Smooth muscle cell (in vitro differentiated cells): ENCODE results near the gene MXI1. TPM values are rescaled to one million over a fixed set of nuclear protein-coding genes. Genes with fewer than 3 reads are reported as not detected.

Experiments used
- DNase-seq: peaks from one replicate; lab custom pipeline; 2025; ENCODE audit not compliant: unreplicated experiment; lab: John Stamatoyannopoulos, UW
- H2AFZ ChIP-seq: fragments of 200-600 bp; sonication (generic); 2 replicates; pipeline ENCODE4 v1.6.0; 2016; ENCODE audit warnings: antibody characterized with exemption, low read depth, mild to moderate bottlenecking
- H3F3A ChIP-seq: fragments of 200-600 bp; sonication (generic); 2 replicates; pipeline ENCODE4 v1.6.0; 2017; ENCODE audit warnings: antibody characterized with exemption, low read depth
- H3K27ac ChIP-seq: fragments of 200-600 bp; sonication (generic); 2 replicates; pipeline ENCODE4 v1.5.1; 2016; ENCODE audit warnings: low read depth, mild to moderate bottlenecking
- H3K27me3 ChIP-seq: fragments of 200-600 bp; sonication (generic); 2 replicates; pipeline ENCODE4 v1.6.1; 2016; ENCODE audit warnings: low read depth, mild to moderate bottlenecking
- H3K36me3 ChIP-seq: fragments of 200-600 bp; sonication (generic); 2 replicates; pipeline ENCODE4 v1.5.1; 2016; ENCODE audit warnings: low read depth
- H3K4me1 ChIP-seq: fragments of 200-600 bp; sonication (generic); 2 replicates; pipeline ENCODE4 v1.5.1; 2016; ENCODE audit warnings: low read depth
- H3K4me2 ChIP-seq: fragments of 200-600 bp; sonication (generic); 2 replicates; pipeline ENCODE4 v1.6.0; 2016; ENCODE audit warnings: mild to moderate bottlenecking
- H3K4me3 ChIP-seq: fragments of 200-600 bp; sonication (generic); 2 replicates; pipeline ENCODE4 v1.5.1; 2016; ENCODE audit warnings: mild to moderate bottlenecking
- H3K79me2 ChIP-seq: fragments of 200-600 bp; sonication (generic); 2 replicates; pipeline ENCODE4 v1.6.0; 2016; ENCODE audit warnings: low read depth, mild to moderate bottlenecking
- H3K9ac ChIP-seq: fragments of 200-600 bp; sonication (generic); 2 replicates; pipeline ENCODE4 v1.6.0; 2016; ENCODE audit warnings: low read depth
- H3K9me3 ChIP-seq: fragments of 200-600 bp; sonication (generic); replicated peaks from 2 replicates; pipeline ENCODE4 v1.5.1; 2016; ENCODE audit warnings: low read depth
- H4K20me1 ChIP-seq: fragments of 200-600 bp; sonication (generic); 2 replicates; pipeline ENCODE4 v1.6.0; 2016; ENCODE audit warnings: low read depth
- CTCF ChIP-seq: fragments of 200-600 bp; sonication (generic); IDR thresholded peaks from 2 replicates; pipeline ENCODE4 v1.5.1; 2017; ENCODE audit warnings: borderline replicate concordance, mild to moderate bottlenecking, antibody characterized with exemption; ENCODE audit not compliant: insufficient read depth, poor library complexity, severe bottlenecking
- WGBS: methylation state at CpG from one replicate; pipeline ENCODE4 v1.1.7; 2016; ENCODE audit warnings: low lambda C conversion rate; 5-methylcytosine and 5-hydroxymethylcytosine counted together
- polyA plus RNA-seq: library from polyadenylated mRNA; unstranded; fragments of >200 nt; fragmentation: Nextera tagmentation; extraction: Ambion mirVana; gene quantifications from 2 replicates; pipeline ENCODE4 v1.2.1, GENCODE V29; 2016
- total RNA-seq: library from RNA; depleted of rRNA; stranded (reverse); fragments of >200 nt; gene quantifications from 2 replicates; pipeline ENCODE4 v1.2.3, GENCODE V29; 2014

Gene MXI1
- total and polyA plus RNA-seq, 2 experiments from 2014 or later: 35.9 to 52.3 TPM

DNA sequence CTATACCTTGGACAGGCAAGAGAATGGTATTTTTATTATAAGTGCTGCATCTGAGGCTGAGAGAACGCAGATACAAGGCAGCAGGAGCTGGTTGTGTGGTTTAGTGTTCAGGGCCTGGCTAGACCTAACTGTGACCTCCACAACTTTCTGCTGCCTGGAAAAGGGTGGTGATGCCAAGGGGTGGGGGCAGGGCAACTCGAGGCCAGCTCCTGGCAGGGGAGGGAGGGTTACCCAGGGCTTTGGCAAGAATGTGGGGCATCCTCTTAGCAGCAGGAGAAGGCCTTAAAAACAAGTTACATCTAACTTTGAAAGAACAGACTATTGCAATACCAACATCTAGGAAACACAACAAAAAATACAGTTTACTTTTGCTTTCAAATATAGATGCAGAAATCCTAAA is 13.0 kb downstream of the MXI1 start:
- no peak for DNase-seq
- H3K4me2 ChIP-seq: no peak overlapping the region
- H4K20me1 ChIP-seq: peaks cover 87% of the 10 kb centered on the region
- no peak for TF ChIP-seq CTCF
- no peaks in the 10 kb centered on the region for H3K4me1 ChIP-seq
- WGBS: 84% methylated on average over 2 of the region's 2 CpGs
- H3K27me3 ChIP-seq: no peaks in the 10 kb centered on the region
- H3K4me3 ChIP-seq: no peak overlapping the region
- H3K9ac ChIP-seq: no peak overlapping the region
- H3F3A ChIP-seq: peaks cover 12% of the 10 kb centered on the region
- peaks cover 36% of the 10 kb centered on the region for H3K79me2 ChIP-seq
- H3K36me3 ChIP-seq: no peaks in the 10 kb centered on the region
- H3K9me3 ChIP-seq: no peaks in the 10 kb centered on the region
- H3K27ac ChIP-seq: no peak overlapping the region
- no peak overlapping the region for H2AFZ ChIP-seq

DNA sequence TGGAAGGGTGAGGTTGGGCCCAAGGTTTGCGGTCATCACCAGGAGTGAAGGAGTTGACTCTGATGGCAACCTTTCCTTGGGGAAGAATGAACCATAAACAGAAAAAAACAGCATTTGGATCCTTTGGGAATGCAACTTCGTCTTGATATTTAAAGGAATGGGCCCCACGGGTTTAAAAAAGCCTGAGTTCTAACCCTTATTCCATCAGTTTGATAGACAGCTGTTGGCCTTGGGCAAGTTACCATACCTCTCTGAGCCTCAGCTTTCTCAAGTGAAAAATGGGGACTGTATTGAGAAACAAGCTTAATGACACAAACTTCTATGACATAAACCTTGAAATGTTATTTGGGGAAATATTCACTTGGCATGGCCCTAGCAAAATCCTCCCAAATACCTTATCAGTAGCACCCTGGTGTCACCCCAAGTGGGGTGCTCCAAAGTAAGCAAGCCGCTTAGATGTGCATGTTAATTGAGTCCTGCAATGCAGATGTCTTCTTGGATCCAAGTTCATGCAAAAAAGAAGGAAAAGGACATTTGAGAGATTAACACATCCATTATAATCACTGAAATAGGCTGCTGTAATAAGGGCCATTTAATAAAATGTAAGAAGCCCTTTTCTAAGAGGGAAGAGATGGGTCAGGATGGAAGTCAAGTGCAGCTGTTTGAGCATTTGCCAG is 13.8 kb downstream of the MXI1 start:
- H3K27me3 ChIP-seq: no peaks in the 10 kb centered on the region
- H3K4me1 ChIP-seq: no peaks in the 10 kb centered on the region
- peak overlapping the region; percentile 63 for H3K9ac ChIP-seq
- H2AFZ ChIP-seq: peak overlapping the region; percentile 49
- peaks cover 29% of the 10 kb centered on the region for H3K79me2 ChIP-seq
- no peaks in the 10 kb centered on the region for H3K9me3 ChIP-seq
- no peaks in the 10 kb centered on the region for H3K36me3 ChIP-seq
- H3K4me2 ChIP-seq: peak overlapping the region; percentile 81
- peaks cover 12% of the 10 kb centered on the region for H3F3A ChIP-seq
- peak overlapping the region; percentile 43 for H3K4me3 ChIP-seq
- peak overlapping the region; percentile 75 for H3K27ac ChIP-seq
- whole genome bisulfite sequencing: 87% methylated on average over 4 of the region's 4 CpGs
- no peak for TF ChIP-seq CTCF
- H4K20me1 ChIP-seq: peaks cover 79% of the 10 kb centered on the region
- DNase-seq: no peak

- H3K36me3 ChIP-seq: no peaks in the 10 kb centered on the region
- peak overlapping the region; percentile 75 for H3K27ac ChIP-seq
- DNase-seq: peak; percentile 39
- 3% methylated on average over 19 of the region's 20 CpGs for WGBS
- peaks cover 75% of the 10 kb centered on the region for H4K20me1 ChIP-seq
- H3F3A ChIP-seq: peaks cover 12% of the 10 kb centered on the region
- no peaks in the 10 kb centered on the region for H3K27me3 ChIP-seq
- H3K9ac ChIP-seq: peak overlapping the region; percentile 63
- H2AFZ ChIP-seq: peak overlapping the region; percentile 49
- peaks cover 27% of the 10 kb centered on the region for H3K79me2 ChIP-seq
- TF ChIP-seq CTCF: no peak
- peak overlapping the region; percentile 43 for H3K4me3 ChIP-seq
- no peaks in the 10 kb centered on the region for H3K4me1 ChIP-seq
- H3K4me2 ChIP-seq: peak overlapping the region; percentile 81
- no peaks in the 10 kb centered on the region for H3K9me3 ChIP-seq
These were observed 14.4 kb downstream of the MXI1 start for GRCh38 chr10:110221721-110222261.
